ENCODE data around the gene BAIAP3.

The BAIAP3 gene

DNA sequence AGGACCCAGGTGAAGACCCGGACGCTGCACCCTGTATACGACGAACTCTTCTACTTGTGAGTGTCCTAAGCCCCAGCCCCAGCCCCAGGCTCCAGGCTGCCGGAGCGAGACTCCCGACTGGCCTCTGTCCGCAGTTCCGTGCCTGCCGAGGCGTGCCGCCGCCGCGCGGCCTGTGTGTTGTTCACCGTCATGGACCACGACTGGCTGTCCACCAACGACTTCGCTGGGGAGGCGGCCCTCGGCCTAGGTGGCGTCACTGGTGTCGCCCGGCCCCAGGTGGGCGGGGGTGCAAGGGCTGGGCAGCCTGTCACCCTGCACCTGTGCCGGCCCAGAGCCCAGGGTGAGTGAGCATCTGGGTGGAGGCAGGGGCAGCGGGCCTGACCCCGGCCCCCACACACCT lies 14.5 kb downstream of the BAIAP3 start:
- Mint-ChIP-seq H3K27me3 (no peaks in the 10 kb centered on the region), H3K9me3 (no peaks in the 10 kb centered on the region), H3K4me3 (no peak overlapping the region), H3K27ac (no peak overlapping the region), H3K4me1 (peaks cover 24 to 46% of the 10 kb centered on the region in 2 donors), H3K36me3 (peaks cover 4 to 19% of the 10 kb centered on the region in 2 donors)
- DNase-seq (no peak), ATAC-seq (replicated peaks) (no peak)

DNA sequence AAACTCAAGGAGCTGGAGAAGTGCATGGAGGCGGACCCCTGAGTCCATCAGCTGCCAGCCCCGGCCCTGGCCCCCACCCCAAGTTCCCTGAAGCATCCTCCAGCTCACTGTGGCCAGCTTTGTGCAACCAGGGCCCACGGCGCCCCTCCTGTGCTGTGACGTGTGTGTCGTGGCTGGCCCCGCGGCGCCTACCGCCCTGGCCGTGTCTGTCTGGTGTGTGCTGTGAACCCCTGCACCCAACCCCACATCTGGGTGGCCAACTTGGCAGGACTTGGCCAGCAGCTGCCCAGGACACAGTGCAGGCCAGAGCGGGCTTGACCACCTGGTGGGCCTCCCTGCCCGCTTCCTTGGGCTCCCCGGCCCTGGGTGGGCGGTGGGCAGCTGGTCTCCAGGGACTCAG lies 15.0 kb downstream of the BAIAP3 start:
- Mint-ChIP-seq H3K4me3 (no peak overlapping the region), H3K9me3 (no peaks in the 10 kb centered on the region), H3K4me1 (peaks cover 24 to 46% of the 10 kb centered on the region in 2 donors), H3K36me3 (peaks cover 4 to 20% of the 10 kb centered on the region in 2 donors), H3K27ac (no peak overlapping the region), H3K27me3 (no peaks in the 10 kb centered on the region)
- DNase-seq (no peak), ATAC-seq (replicated peaks) (no peak)

DNA sequence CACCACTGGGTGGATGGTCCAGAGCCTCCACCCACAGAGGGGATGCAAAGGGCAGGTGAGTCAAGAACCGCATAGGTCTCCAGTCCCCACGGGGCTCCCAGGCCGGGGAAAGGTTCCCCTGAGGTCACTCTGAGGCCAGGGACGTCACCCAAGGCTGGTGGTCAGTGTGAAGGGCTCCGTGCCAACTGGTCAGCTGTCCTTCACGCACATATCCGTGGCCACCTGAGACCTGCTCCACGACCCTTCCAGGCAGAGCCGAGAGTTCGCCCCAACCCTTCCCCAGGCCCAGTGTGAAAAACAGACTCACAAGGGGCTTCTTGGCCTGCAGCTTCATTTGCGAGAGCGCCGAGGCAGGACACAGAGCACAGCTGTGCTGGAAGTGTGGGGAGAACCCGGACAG lies 15.5 kb downstream of the BAIAP3 start:
- peaks cover 4 to 25% of the 10 kb centered on the region in 2 donors for H3K36me3 Mint-ChIP-seq
- H3K4me1 Mint-ChIP-seq: peaks cover 25 to 46% of the 10 kb centered on the region in 2 donors
- no peak overlapping the region for H3K27ac Mint-ChIP-seq
- no peak for DNase-seq
- H3K4me3 Mint-ChIP-seq: no peak overlapping the region
- no peaks in the 10 kb centered on the region for H3K9me3 Mint-ChIP-seq
- ATAC-seq (replicated peaks): no peak
- H3K27me3 Mint-ChIP-seq: no peaks in the 10 kb centered on the region

DNA sequence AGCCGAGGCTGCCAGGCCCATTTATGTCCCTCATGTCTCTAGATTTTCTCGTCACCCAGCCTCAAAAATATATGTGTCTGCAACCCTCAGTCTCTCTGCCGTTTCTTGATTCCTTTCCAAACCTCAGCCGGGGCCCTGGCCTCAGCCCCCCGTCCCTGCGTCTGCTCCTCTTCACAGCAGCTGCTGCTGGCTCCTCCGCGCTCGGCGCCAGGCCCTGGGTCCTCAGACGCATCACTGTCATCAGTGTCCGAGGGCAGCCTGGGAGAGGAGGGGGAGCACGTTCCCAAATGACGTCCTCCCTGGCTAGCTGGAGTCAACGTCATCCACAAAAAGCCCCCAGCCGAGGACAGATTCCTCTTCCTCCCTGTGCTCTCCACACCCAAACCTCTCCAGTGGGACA lies 15.9 kb downstream of the BAIAP3 start:
- Mint-ChIP-seq H3K27me3 (no peaks in the 10 kb centered on the region), H3K4me1 (peaks cover 21 to 43% of the 10 kb centered on the region in 2 donors), H3K27ac (no peak overlapping the region), H3K4me3 (no peak overlapping the region), H3K9me3 (no peaks in the 10 kb centered on the region), H3K36me3 (peaks cover 4 to 26% of the 10 kb centered on the region in 2 donors)
- DNase-seq (no peak), ATAC-seq (replicated peaks) (no peak)

DNA sequence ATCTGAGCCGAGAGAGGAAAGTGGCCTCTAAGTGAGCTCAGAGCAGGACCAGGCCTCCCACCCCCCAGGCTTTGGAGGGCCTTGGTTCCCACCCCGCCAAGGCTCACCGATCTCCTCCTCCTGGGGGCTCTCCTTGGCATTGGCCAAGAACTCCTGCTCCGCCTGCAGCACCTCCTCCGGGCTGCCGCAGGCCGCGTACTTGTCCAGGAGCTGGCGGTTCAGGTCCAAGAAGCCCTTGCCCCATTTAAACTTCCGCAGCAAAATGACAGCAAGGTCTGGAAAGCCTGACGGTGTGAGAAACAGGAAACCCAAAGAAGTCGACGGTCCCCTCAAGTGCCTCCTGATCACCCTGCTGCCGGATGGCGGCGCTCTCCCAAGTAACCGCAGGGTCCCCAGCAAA lies 16.5 kb downstream of the BAIAP3 start:
- no peak for ATAC-seq (replicated peaks)
- H3K9me3 Mint-ChIP-seq: no peaks in the 10 kb centered on the region
- peaks cover 24 to 46% of the 10 kb centered on the region in 2 donors for H3K4me1 Mint-ChIP-seq
- peaks cover 4 to 26% of the 10 kb centered on the region in 2 donors for H3K36me3 Mint-ChIP-seq
- peak overlapping the region; percentile 93 for H3K27ac Mint-ChIP-seq
- peak overlapping the region; percentile 13 to 32 for H3K4me3 Mint-ChIP-seq
- no peaks in the 10 kb centered on the region for H3K27me3 Mint-ChIP-seq
- no peak for DNase-seq

DNA sequence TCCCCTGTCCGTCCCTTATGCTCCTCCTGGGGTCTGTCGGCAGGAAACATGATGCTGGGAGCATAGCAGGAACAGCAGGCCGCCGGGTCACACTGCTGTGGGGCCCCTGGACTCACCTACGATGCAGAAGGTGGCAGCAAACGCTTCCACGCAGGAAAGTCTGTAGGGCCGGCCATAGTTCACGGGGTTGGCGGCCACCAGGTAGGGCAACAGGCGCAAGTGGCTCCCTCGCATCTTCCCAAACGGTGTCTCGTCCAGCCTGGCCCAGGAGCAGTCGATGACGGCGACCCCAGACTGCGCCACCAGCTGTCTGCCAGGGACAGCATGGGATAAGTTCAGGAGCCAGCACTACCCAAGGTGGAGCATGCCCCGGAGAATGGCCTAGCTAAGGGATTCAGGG lies 17.2 kb downstream of the BAIAP3 start:
- DNase-seq: no peak
- Mint-ChIP-seq H3K36me3 (peaks cover 5 to 30% of the 10 kb centered on the region in 2 donors), H3K27me3 (no peaks in the 10 kb centered on the region), H3K9me3 (no peaks in the 10 kb centered on the region), H3K27ac (peak overlapping the region; percentile 93), H3K4me1 (peaks cover 32 to 54% of the 10 kb centered on the region in 2 donors), H3K4me3 (peak overlapping the region; percentile 88 to 91)
- ATAC-seq (replicated peaks): no peak

DNA sequence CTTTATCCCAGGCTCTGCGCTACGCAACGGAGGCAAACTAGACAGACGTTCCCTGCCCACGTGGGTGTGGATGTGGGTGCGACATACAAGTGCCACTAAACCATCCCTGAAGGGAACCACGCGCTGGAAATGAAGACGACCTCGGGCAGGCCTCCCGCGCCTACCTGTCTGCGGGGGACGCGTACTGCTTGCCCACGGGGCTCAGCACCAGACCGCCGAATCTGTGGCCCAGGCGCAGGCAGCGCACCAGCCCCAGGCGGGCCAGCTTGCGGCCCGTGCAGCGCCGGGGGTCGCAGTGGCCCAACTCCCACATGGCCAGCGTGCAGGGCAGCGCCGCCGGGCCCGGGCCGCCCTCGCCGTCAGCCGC lies 17.8 kb downstream of the BAIAP3 start:
- no peak for DNase-seq
- Mint-ChIP-seq H3K9me3 (no peaks in the 10 kb centered on the region), H3K27ac (peak overlapping the region; percentile 93), H3K27me3 (no peaks in the 10 kb centered on the region), H3K36me3 (peaks cover 6 to 30% of the 10 kb centered on the region in 2 donors), H3K4me3 (peak overlapping the region; percentile 88 to 91), H3K4me1 (peaks cover 34 to 59% of the 10 kb centered on the region in 2 donors)
- peak; percentile 40 to 48 for ATAC-seq (replicated peaks)

DNA sequence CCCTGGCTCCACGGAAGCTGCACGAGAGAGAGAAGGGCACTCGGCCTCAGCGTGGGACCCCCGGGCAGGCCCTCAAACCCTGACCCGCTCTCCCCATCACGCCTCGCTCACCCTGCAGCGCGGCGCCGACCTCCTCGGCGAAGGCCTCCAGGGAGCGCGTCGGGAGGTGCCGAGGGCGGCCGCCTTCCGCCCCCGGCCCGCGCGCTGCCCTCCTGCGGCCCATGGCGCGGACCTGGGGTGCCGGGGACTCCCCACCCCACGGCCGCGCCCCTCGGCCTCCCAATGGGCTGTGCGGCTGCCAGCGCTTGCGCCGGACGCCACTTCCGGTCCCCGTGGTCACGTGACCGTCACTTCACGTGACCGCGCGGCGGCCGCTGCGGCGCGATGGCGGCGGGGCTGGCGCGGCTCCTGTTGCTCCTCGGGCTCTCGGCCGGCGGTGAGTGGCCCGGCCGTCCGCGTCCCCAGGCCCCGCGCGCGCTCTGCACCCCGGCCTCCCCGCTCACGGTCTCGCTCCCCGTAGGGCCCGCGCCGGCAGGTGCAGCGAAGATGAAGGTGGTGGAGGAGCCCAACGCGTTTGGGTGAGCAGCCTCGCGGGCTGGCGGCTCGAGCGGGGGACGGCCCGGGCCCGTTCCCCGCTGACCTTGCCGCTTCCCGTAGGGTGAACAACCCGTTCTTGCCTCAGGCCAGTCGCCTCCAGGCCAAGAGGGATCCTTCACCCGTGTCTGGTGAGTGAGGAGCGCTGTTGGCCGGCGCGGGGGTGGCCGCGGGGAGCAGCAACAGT lies 18.3 kb downstream of the BAIAP3 start, which contains the start of the genes GNPTG and TSR3:
Gene GNPTG (plus strand): TSS at position 350 of the 781 bp plus-strand sequence. CDS start 35 bp downstream, at position 385.
Gene TSR3 (minus strand): TSS at position 297 of the 781 bp plus-strand sequence. CDS start 74 bp downstream, at position 223.
- Mint-ChIP-seq H3K27me3 (no peaks in the 10 kb centered on the region), H3K36me3 (peaks cover 6 to 30% of the 10 kb centered on the region in 2 donors), H3K4me1 (peaks cover 36 to 65% of the 10 kb centered on the region in 2 donors), H3K27ac (peak within 1 kb of the TSS; percentile 93), H3K9me3 (no peaks in the 10 kb centered on the region), H3K4me3 (peak within 1 kb of the TSS; percentile 88 to 91)
- ATAC-seq (replicated peaks) (peak; percentile 94 to 95), DNase-seq (peak; percentile 85)

DNA sequence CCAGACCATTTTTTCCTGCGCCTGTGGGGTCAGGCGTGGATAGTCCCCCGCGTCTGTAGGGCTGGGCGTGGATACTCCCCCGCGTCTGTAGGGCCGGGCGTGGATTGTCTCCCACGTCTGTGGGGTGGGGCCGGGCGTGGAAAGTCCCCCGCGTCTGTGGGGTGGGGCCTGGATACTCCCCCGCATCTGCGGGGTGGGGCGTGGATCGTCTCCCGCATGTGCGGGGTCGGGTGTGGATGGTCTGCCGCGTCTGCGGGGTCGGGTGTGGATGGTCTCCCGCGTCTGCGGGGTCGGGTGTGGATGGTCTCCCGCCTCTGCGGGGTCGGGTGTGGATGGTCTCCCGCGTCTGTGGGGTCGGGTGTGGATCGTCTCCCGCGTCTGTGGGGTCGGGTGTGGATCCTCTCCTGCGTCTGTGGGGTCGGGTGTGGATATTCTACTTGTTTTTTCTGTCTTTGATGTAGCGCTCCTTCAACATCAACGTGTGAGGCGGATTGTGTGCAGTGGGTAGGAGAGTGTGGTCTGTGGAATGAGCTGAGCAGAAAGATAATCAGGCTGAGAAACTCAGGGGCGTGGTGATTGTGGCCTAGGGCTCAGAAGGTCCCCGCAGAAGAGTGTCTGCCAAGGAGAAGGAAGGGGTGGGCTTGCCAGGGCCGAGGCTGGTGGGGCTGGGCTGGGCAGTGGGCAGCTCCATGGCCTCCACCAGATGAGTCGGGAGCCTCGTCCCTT lies 21.5 kb downstream of the BAIAP3 start:
- DNase-seq (no peak), ATAC-seq (replicated peaks) (no peak)
- Mint-ChIP-seq H3K9me3 (no peaks in the 10 kb centered on the region), H3K27ac (peak overlapping the region; percentile 89), H3K36me3 (peaks cover 3 to 32% of the 10 kb centered on the region in 2 donors), H3K4me1 (peaks cover 39 to 73% of the 10 kb centered on the region in 2 donors), H3K4me3 (peak overlapping the region; percentile 39 to 48), H3K27me3 (no peaks in the 10 kb centered on the region)

DNA sequence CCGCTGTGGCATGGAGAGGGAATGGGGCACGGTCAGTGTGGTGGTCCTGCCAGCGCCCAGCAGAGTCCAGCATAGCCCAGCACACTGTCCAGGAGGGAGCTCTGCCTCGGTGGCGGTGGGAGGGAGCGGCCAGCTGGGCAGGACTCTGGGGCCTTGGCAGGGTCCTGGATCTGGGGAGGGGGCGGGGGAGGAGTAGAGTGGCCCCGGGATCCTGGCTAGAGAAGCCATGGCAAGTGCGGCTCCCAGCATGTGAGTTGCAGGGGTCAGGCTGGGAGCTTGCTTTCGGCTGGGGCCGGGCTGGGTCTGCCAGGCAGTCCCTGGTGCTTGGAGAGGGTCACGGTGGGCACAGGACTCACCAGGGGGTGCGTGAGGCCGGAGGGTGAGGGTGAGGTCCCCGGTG lies 22.1 kb downstream of the BAIAP3 start:
- no peak for DNase-seq
- Mint-ChIP-seq H3K4me3 (peak overlapping the region; percentile 48 to 65), H3K27ac (peak overlapping the region; percentile 89), H3K4me1 (peaks cover 36 to 67% of the 10 kb centered on the region in 2 donors), H3K36me3 (peaks cover 4 to 31% of the 10 kb centered on the region in 2 donors), H3K27me3 (no peaks in the 10 kb centered on the region), H3K9me3 (no peaks in the 10 kb centered on the region)
- no peak for ATAC-seq (replicated peaks)

DNA sequence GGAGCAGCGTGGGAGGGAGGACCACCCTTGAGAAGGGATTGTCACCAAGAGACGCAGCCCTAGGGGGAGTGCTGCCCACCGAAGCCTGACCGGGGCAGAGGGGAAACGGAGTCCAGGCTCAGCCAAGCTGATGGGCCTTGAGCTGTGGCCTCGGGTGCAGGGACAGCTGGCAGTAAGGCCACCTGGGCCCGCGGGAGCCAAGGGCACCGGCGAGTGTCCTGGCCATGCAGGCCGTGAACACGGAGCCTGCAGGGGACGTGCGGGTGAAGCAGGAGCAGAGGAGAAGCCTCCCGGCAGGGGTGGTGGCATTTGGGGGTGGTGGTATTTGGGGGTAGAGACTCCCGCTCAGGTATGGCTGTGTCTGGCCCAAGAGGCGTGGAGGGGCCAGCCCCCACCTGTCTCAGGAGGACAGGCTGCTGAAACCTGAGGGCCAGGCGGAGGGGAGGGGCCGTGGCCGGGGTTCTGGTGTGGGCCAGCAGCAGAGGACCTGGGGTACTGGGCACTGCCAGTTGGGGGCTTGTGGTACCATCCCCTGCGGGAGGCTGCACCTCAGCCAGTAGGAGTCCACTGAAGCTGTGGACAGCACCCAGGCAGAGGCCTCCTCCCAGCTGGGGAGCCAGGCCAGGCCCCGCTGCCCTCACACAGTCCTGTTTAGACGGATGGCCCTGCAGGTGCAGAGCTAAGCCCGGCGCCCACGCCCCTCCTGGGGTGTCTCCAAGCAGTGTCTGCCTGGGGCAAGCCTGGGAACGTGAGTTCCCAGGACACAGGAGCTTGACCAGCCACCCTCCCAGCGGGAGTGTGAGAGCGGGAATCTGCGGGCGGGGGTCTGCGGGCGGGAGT lies 22.8 kb downstream of the BAIAP3 start:
- ATAC-seq (replicated peaks): no peak
- Mint-ChIP-seq H3K36me3 (peaks cover 4 to 31% of the 10 kb centered on the region in 2 donors), H3K4me1 (peaks cover 35 to 64% of the 10 kb centered on the region in 2 donors), H3K27ac (peak overlapping the region; percentile 89), H3K4me3 (no peak overlapping the region), H3K27me3 (no peaks in the 10 kb centered on the region), H3K9me3 (no peaks in the 10 kb centered on the region)
- no peak for DNase-seq

DNA sequence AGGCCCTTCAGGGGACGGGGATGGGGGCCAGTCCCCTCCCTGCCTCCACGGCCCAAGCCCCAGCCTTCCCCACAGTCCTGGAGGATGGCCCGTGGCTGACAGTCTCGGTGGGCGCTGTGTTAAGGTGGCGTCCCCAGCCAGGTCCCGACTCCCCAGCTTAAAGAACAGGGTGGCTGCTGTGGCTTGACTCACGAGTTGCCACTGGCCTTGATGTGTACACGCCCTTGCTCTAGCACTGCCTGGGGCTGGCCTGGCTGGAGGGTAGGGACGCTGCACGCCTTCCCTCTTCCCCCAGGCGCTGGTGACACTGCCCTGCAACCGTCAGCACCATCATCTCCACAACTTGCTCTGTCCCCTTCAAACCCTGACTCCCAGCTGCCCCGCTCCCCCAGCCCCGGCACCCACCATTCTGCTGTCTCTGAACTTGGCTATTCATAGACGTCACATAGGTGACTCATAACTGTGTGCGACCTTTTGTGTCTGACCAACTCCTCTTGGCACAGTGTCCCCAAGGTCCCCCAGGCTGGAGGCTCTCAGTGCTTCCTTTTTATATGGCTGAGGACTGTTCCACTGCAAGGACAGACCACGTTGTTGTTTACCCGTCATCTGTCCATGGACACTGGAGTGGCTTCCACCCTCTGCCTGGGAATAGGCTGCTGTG lies 24.6 kb downstream of the BAIAP3 start:
- peak; percentile 82 to 87 for ATAC-seq (replicated peaks)
- H3K4me3 Mint-ChIP-seq: no peak overlapping the region

DNA sequence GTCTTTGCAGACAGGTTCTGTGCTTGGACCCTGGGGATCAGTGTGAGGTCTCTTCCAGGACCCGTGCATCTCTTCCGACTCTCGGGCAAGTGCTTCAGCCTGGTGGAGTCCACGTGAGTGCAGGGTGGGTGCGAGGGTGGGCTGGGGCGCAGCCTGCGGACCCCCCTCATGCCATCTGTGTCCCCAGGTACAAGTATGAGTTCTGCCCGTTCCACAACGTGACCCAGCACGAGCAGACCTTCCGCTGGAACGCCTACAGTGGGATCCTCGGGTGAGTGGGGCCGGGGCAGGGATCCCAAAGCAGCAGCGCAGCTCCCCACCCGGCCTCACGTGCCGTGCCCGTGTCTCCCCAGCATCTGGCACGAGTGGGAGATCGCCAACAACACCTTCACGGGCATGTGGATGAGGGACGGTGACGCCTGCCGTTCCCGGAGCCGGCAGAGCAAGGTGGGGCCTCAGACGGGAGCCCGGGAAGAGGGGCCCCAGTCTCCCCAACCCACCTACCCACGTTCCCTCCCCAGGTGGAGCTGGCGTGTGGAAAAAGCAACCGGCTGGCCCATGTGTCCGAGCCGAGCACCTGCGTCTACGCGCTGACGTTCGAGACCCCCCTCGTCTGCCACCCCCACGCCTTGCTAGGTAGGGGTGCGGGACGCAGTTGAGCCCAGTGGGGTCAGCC lies 28.4 kb downstream of the BAIAP3 start:
- Mint-ChIP-seq H3K27me3 (no peaks in the 10 kb centered on the region), H3K4me1 (peaks cover 20 to 31% of the 10 kb centered on the region in 2 donors), H3K36me3 (peaks cover 20 to 26% of the 10 kb centered on the region in 2 donors), H3K27ac (no peak overlapping the region), H3K4me3 (no peak overlapping the region), H3K9me3 (no peaks in the 10 kb centered on the region)
- ATAC-seq (replicated peaks): no peak
- DNase-seq: no peak

More for the DNA sequence above, 24.6 kb downstream of the BAIAP3 start:
- Mint-ChIP-seq H3K27ac (peak overlapping the region; percentile 31), H3K27me3 (no peaks in the 10 kb centered on the region), H3K36me3 (peaks cover 7 to 30% of the 10 kb centered on the region in 2 donors), H3K9me3 (no peaks in the 10 kb centered on the region), H3K4me1 (peaks cover 32 to 57% of the 10 kb centered on the region in 2 donors)
- DNase-seq: no peak
